Activated CD4-positive, alpha-beta T cell treated with anti-CD3 and anti-CD28 coated beads, Interleukin-2, amount 10 ng/mL, durations not matched to agents 7 days and 5 days (primary cell): ENCODE data around the gene TMEM271. TPM values are rescaled to one million over a fixed set of nuclear protein-coding genes. Genes with fewer than 3 reads are reported as not detected.
"Not testable (repeated sequence)": the region's sequence is repeated elsewhere in the genome, so short reads cannot be mapped to it uniquely, and the experiment has no call there.

ENCODE experiments used
- CTCF ChIA-PET: fragments of 350-600 bp; sonication (Branson Sonifier 250); formaldehyde crosslinking; loops from one replicate; lab custom pipeline; 2021; ENCODE audit warnings: antibody characterized with exemption; lab: Charles Lee
- POLR2A ChIA-PET: fragments of 350-600 bp; sonication (Branson Sonifier 250); formaldehyde crosslinking; loops from one replicate; lab custom pipeline; 2021; ENCODE audit warnings: antibody characterized with exemption; lab: Charles Lee
- DNase-seq: peaks from one replicate; pipeline ENCODE4 v3.0.0-alpha.2; 2020
- H3K27ac Mint-ChIP-seq: one replicate; pipeline ENCODE4 v1.8.0; 2021; ENCODE audit warnings: mild to moderate bottlenecking, moderate library complexity, mixed read lengths
- H3K27me3 Mint-ChIP-seq: one replicate; pipeline ENCODE4 v1.8.0; 2021; ENCODE audit warnings: mixed read lengths
- H3K36me3 Mint-ChIP-seq: one replicate; pipeline ENCODE4 v1.8.0; 2021; ENCODE audit warnings: low read depth, mixed read lengths
- H3K4me1 Mint-ChIP-seq: one replicate; pipeline ENCODE4 v1.8.0; 2021; ENCODE audit warnings: mixed read lengths
- H3K4me3 Mint-ChIP-seq: one replicate; pipeline ENCODE4 v1.8.0; 2021; ENCODE audit warnings: mild to moderate bottlenecking, moderate library complexity, mixed read lengths
- H3K9me3 Mint-ChIP-seq: one replicate; pipeline ENCODE4 v1.8.0; 2021; ENCODE audit warnings: mixed read lengths
- total RNA-seq, 2 experiments: library from RNA; stranded (reverse); gene quantifications; one replicate each; pipeline ENCODE4 v1.2.3, GENCODE V29; 2021

The TMEM271 gene
- total RNA-seq, 2 experiments from 2014 or later = not detected

DNA sequence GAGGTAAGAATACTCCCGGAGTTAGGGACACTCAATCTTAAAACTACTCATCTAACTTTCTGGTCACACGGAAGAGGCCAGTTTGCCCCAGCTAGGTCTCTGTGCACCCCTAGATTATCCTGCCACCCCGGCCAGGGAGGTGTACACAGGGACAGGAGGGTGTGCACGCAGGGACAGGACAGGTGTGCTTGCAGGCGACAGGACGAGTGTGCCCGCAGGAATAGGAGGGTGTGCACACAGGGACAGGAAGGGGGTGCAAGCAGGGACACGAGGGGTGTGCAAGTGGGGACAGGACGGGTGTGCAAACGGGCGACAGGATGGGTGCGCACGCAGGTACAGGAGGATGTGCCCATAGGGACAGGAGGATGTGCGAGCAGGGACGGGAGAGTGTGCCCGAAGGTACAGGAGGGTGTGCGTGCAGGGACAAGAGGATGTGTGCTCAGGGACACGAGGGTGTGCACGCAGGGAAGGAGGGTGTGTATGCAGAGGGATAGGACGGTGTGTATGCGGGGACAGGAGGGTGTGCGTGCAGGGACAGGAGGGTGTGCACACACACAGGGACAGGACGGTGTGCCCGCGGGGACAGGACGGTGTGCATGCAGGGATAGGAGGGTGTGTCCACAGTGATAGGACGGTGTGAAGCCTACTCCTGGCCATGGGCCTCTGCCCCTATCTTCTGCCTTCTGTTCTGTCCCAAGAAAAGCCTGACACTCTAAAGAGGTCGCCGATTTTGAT, 4.1 kb downstream of the TMEM271 start:
- DNase-seq = no peak
- Mint-ChIP-seq H3K9me3 (peaks cover 13% of the 10 kb centered on the region), H3K27me3 (peaks cover 20% of the 10 kb centered on the region), H3K4me3 (no peak overlapping the region), H3K27ac (no peak overlapping the region), H3K4me1 (peaks cover 4% of the 10 kb centered on the region), H3K36me3 (peaks cover 5% of the 10 kb centered on the region)
- ChIA-PET CTCF (interaction anchor here (0.7 kb wide), 1 partner anchor 358 kb away, joined by 3 read pairs; no protein-coding TSS in a partner anchor), POLR2A (no interaction called here)

DNA sequence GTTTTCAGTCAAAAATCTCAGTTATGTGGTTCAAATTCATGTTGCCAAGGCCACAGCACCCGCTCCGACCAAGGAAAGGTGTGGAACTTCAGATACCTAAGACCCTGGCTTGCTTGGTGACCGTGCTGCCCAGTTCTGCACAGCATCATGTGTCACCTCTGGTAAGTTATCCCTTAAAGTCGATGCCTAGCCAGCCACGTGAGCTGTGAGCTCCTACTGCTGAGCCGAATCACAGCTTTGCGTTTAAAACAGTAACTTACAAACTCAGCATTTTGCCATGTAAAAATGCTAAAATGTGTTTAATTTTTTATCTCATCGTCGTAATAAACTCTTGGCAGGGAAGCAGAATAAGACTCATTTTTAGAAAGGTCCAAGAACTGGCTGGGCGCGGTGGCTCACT, 5.3 kb downstream of the TMEM271 start:
- peaks cover 18% of the 10 kb centered on the region for H3K27me3 Mint-ChIP-seq
- H3K27ac Mint-ChIP-seq = no peak overlapping the region
- peaks cover 4% of the 10 kb centered on the region for H3K36me3 Mint-ChIP-seq
- no peak for DNase-seq
- POLR2A ChIA-PET = no interaction called here
- peaks cover 18% of the 10 kb centered on the region for H3K9me3 Mint-ChIP-seq
- CTCF ChIA-PET = no interaction called here
- H3K4me1 Mint-ChIP-seq = peaks cover 2% of the 10 kb centered on the region
- H3K4me3 Mint-ChIP-seq = no peak overlapping the region

- ChIA-PET CTCF (no interaction called here), POLR2A (no interaction called here)
- peaks cover 2% of the 10 kb centered on the region for H3K4me1 Mint-ChIP-seq
- DNase-seq = no peak
- H3K9me3 Mint-ChIP-seq = peaks cover 19% of the 10 kb centered on the region
- H3K36me3 Mint-ChIP-seq = peaks cover 4% of the 10 kb centered on the region
- no peak overlapping the region for H3K27ac Mint-ChIP-seq
- no peak overlapping the region for H3K4me3 Mint-ChIP-seq
- H3K27me3 Mint-ChIP-seq = peaks cover 18% of the 10 kb centered on the region
These were observed 6.0 kb downstream of the TMEM271 start for GRCh38 chr4:569958-570667.

GRCh38 chr4:568962-569361, 7.1 kb downstream of the TMEM271 start:
- DNase-seq = no peak
- ChIA-PET CTCF (no interaction called here), POLR2A (no interaction called here)
- Mint-ChIP-seq H3K27ac (no peak overlapping the region), H3K4me3 (no peak overlapping the region), H3K9me3 (peaks cover 22% of the 10 kb centered on the region), H3K4me1 (no peaks in the 10 kb centered on the region), H3K36me3 (no peaks in the 10 kb centered on the region), H3K27me3 (peaks cover 12% of the 10 kb centered on the region)

- H3K9me3 Mint-ChIP-seq = peaks cover 18% of the 10 kb centered on the region
- peaks cover 6% of the 10 kb centered on the region for H3K27me3 Mint-ChIP-seq
- H3K27ac Mint-ChIP-seq = no peak overlapping the region
- no peaks in the 10 kb centered on the region for H3K36me3 Mint-ChIP-seq
- no peaks in the 10 kb centered on the region for H3K4me1 Mint-ChIP-seq
- no peak overlapping the region for H3K4me3 Mint-ChIP-seq
- ChIA-PET CTCF (no interaction called here), POLR2A (no interaction called here)
- no peak for DNase-seq
These were observed 7.8 kb downstream of the TMEM271 start for GRCh38 chr4:568351-568652.

DNA sequence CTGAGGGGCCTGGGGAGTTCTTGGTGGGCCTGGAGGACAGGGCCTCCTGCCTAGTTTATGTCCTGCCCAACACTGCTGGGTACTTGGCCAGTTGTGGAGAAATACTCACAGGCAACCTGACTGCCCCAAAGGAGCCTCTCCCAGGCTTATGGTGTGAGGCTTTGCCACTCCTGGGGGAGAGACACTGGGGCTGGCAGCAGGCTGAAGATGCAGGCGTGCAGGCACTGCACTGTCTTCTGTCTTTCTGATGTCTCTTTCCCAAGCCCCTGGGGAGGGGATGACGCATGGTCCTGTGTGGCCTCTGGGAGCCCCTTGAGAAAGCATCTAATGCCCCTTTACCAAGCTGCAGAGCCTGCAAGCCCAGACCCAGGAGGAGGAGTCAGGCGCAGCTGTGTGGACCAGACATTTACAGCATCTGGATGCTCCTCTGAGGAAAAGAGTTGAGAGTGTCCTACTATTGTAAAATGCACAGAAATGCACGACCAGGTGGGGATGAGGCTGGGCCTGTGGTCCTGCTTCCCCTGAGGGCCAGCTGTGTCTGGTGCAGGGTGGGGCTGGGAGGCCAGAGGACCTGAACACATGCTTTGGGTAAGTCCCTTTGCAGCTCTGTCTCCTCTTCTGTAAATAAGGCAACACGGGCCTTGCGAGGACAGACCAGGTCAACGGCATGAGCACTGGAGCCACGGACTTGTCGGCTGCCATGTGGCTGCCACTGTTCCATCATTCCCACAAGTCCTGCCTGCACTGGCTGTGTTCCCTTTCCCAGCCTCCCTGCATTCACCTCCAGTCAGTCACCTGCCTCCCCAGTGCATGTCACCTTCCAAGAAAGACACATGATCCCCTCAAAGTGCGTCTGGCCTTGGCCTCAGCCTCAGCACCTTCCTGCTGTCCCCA, 8.4 kb downstream of the TMEM271 start:
- no peak for DNase-seq
- ChIA-PET CTCF (interaction anchor here (1.2 kb wide), 1 partner anchor 17 kb away, joined by 3 read pairs; no protein-coding TSS in a partner anchor), POLR2A (no interaction called here)
- peaks cover 6% of the 10 kb centered on the region for H3K27me3 Mint-ChIP-seq
- no peaks in the 10 kb centered on the region for H3K36me3 Mint-ChIP-seq
- no peaks in the 10 kb centered on the region for H3K4me1 Mint-ChIP-seq
- H3K27ac Mint-ChIP-seq = no peak overlapping the region
- H3K4me3 Mint-ChIP-seq = no peak overlapping the region
- peaks cover 18% of the 10 kb centered on the region for H3K9me3 Mint-ChIP-seq

GRCh38 chr4:566508-567295, 9.4 kb downstream of the TMEM271 start:
- CTCF ChIA-PET = interaction anchor here (1.2 kb wide), 1 partner anchor 18 kb away, joined by 3 read pairs; no protein-coding TSS in a partner anchor
- DNase-seq = no peak
- Mint-ChIP-seq H3K4me1 (no peaks in the 10 kb centered on the region), H3K36me3 (no peaks in the 10 kb centered on the region), H3K27ac (no peak overlapping the region), H3K4me3 (no peak overlapping the region), H3K27me3 (no peaks in the 10 kb centered on the region), H3K9me3 (peaks cover 13% of the 10 kb centered on the region)
- POLR2A ChIA-PET = no interaction called here

DNA sequence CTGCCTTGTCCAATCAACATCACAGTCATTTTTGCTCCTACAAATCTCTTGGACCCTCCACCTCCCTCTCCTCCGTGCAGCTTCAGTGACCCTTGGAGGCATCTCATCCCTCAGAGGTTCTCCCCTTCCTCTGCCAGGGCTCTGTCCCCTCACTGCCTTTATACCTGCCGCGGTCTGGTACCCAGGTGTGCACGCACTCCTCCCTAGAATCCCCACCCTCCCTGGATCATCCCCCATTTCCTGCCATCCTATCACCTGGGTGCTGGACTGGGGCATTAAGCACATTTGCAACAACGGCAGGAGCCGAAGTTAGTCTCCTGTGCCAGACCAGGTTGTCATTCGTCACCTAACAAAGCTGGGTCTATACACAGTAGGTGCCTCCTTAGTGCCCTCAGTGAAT, 10.1 kb downstream of the TMEM271 start:
- Mint-ChIP-seq H3K27ac (no peak overlapping the region), H3K4me3 (no peak overlapping the region)
- CTCF ChIA-PET = no interaction called here

GRCh38 chr4:565614-566013, 10.5 kb downstream of the TMEM271 start:
- H3K9me3 Mint-ChIP-seq = peaks cover 12% of the 10 kb centered on the region
- DNase-seq, H3K4me1 Mint-ChIP-seq, CTCF ChIA-PET, H3K27ac Mint-ChIP-seq, H3K4me3 Mint-ChIP-seq, POLR2A ChIA-PET, H3K36me3 Mint-ChIP-seq, H3K27me3 Mint-ChIP-seq: not testable (repeated sequence)

More for the DNA sequence above, 10.1 kb downstream of the TMEM271 start:
- POLR2A ChIA-PET = no interaction called here
- no peaks in the 10 kb centered on the region for H3K36me3 Mint-ChIP-seq
- H3K9me3 Mint-ChIP-seq = peaks cover 12% of the 10 kb centered on the region
- DNase-seq = no peak
- no peaks in the 10 kb centered on the region for H3K27me3 Mint-ChIP-seq
- H3K4me1 Mint-ChIP-seq = no peaks in the 10 kb centered on the region

DNA sequence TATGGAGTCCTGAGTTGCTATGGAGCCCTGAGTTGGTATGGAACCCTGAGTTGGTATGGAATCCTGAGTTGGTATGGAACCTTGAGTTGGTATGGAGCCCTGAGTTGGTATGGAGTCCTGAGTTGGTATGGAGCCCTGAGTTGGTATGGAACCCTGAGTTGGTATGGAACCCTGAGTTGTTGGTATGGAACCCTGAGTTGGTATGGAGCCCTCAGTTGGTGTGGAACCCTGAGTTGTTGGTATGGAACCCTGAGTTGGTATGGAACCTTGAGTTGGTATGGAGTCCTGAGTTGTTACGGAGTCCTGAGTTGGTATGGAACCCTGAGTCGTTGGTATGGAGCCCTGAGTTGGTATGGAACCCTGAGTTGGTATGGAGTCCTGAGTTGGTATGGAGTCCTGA, 13.6 kb downstream of the TMEM271 start:
- peaks cover 19% of the 10 kb centered on the region for H3K9me3 Mint-ChIP-seq
- DNase-seq, H3K27ac Mint-ChIP-seq, POLR2A ChIA-PET, H3K4me1 Mint-ChIP-seq, H3K36me3 Mint-ChIP-seq, H3K4me3 Mint-ChIP-seq, CTCF ChIA-PET, H3K27me3 Mint-ChIP-seq: not testable (repeated sequence)

DNA sequence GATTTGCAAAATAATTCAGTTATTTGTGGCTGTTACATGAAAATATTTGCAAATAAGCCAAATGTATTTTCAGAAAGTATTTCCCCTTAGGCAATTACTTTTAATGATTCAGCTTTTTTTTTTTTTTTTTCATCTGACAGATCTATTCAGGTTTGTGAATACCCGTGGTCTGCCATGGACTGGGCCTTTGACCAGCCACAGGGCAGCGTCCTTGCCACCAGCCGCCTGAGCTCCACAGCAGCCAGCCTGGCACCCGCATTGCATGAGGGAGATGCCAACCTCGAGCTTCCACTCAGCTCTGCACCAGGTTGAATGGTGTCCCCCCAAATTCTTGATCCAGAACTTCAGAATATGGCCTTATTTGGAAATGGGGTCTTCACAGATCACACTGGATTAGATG, 14.7 kb downstream of the TMEM271 start:
- H3K4me3 Mint-ChIP-seq = no peak overlapping the region
- CTCF ChIA-PET = interaction anchor here (1.0 kb wide), 1 partner anchor 14 kb away, joined by 3 read pairs; no protein-coding TSS in a partner anchor
- H3K9me3 Mint-ChIP-seq = peaks cover 20% of the 10 kb centered on the region

DNA sequence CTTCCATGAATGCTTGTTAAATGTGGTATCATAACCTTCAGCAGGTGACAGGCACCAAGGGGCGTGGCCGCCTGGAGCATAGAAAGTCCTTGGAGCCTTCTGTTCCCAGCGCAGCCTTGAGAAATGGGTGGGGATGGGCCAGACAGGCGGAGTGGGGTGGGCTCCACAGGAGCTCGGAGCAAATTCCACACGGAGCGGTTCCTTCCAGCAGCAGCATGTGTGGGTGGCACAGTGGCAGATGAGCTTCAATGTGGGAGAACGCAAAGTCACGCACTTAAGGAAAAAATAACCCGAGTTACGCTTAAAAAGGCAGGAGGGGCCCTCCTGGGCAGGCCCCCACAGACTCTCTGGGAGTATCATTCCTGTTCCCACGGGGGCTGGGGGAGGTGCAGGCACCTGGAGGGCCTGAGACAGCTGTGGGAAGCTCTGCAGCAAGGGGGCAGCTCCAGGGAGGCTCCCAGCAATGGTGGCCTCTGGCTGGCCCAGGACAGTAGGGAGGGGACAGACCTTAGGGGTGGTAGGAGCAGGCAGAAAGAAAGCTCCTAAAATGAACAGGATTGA, 15.3 kb downstream of the TMEM271 start:
- no peaks in the 10 kb centered on the region for H3K4me1 Mint-ChIP-seq
- no peaks in the 10 kb centered on the region for H3K36me3 Mint-ChIP-seq
- H3K4me3 Mint-ChIP-seq = no peak overlapping the region
- no peaks in the 10 kb centered on the region for H3K27me3 Mint-ChIP-seq
- peaks cover 15% of the 10 kb centered on the region for H3K9me3 Mint-ChIP-seq
- H3K27ac Mint-ChIP-seq = no peak overlapping the region
- ChIA-PET POLR2A (no interaction called here), CTCF (interaction anchor here (1.0 kb wide), 1 partner anchor 13 kb away, joined by 3 read pairs; no protein-coding TSS in a partner anchor)
- no peak for DNase-seq

More for the DNA sequence above, 14.7 kb downstream of the TMEM271 start:
- Mint-ChIP-seq H3K27ac (no peak overlapping the region), H3K36me3 (no peaks in the 10 kb centered on the region), H3K4me1 (no peaks in the 10 kb centered on the region), H3K27me3 (no peaks in the 10 kb centered on the region)
- DNase-seq = no peak
- POLR2A ChIA-PET = no interaction called here
